Subcutaneous abdominal adipose tissue (tissue), 5 donors: ENCODE measurements around the gene PTPRD.
"Not testable (repeated sequence)": the region's sequence is repeated elsewhere in the genome, so short reads cannot be mapped to it uniquely, and the experiment has no call there.

Experiments
- H3K27ac ChIP-seq: one replicate; pipeline ENCODE4 v1.7.0; 2013; ENCODE audit warnings: low read depth, mild to moderate bottlenecking, inconsistent platforms, low read length, moderate library complexity
- H3K27me3 ChIP-seq, 5 donors: one replicate each; pipeline ENCODE4 v1.7.0; 2013; ENCODE audit warnings: low read length in 5 of 5, inconsistent platforms in 1 of 5; ENCODE audit not compliant: control insufficient read depth in 5 of 5, insufficient read depth in 4 of 5
- H3K36me3 ChIP-seq, 5 donors: one replicate each; pipeline ENCODE4 v1.7.0; 2013; ENCODE audit warnings: low read length in 5 of 5; ENCODE audit not compliant: control insufficient read depth in 5 of 5, insufficient read depth in 5 of 5
- H3K4me1 ChIP-seq, 5 donors: one replicate each; pipeline ENCODE4 v1.7.0; 2013; ENCODE audit warnings: low read length in 5 of 5, mild to moderate bottlenecking in 3 of 5, moderate library complexity in 1 of 5; ENCODE audit not compliant: control insufficient read depth in 5 of 5, insufficient read depth in 5 of 5
- H3K4me3 ChIP-seq, 5 donors: one replicate each; pipeline ENCODE4 v1.7.0; 2013; ENCODE audit warnings: low read length in 5 of 5, low read depth in 1 of 5
- H3K9ac ChIP-seq, 5 donors: one replicate each; pipeline ENCODE4 v1.7.0; 2013; ENCODE audit warnings: low read length in 5 of 5, mild to moderate bottlenecking in 4 of 5, moderate library complexity in 3 of 5
- H3K9me3 ChIP-seq, 5 donors: one replicate each; pipeline ENCODE4 v1.7.0; 2013; ENCODE audit warnings: low read length in 5 of 5; ENCODE audit not compliant: control insufficient read depth in 5 of 5
- donor health status: healthy.
- donor health status: healthy.
- donor health status: healthy.
- donor health status: healthy.
- donor health status: healthy.

Gene PTPRD

GRCh38 chr9:10523164-10523563 is 89.6 kb downstream of the PTPRD start:
- no peak overlapping the region for H3K9ac ChIP-seq
- no peaks in the 10 kb centered on the region for H3K36me3 ChIP-seq
- H3K27ac ChIP-seq: no peak overlapping the region
- no peaks in the 10 kb centered on the region for H3K4me1 ChIP-seq
- H3K27me3 ChIP-seq: no peaks in the 10 kb centered on the region
- peaks cover 0 to 4% (median 0%) of the 10 kb centered on the region in 5 donors for H3K9me3 ChIP-seq
- H3K4me3 ChIP-seq: no peak overlapping the region

- Histone ChIP-seq H3K9ac (no peak overlapping the region), H3K4me3 (no peak overlapping the region), H3K4me1 (no peaks in the 10 kb centered on the region), H3K27ac (no peak overlapping the region), H3K27me3 (no peaks in the 10 kb centered on the region), H3K9me3 (peaks cover 0 to 3% (median 0%) of the 10 kb centered on the region in 5 donors), H3K36me3 (no peaks in the 10 kb centered on the region)
These were observed 100.7 kb downstream of the PTPRD start for GRCh38 chr9:10512144-10512543.

- H3K9me3 ChIP-seq: peaks cover 0 to 10% (median 0%) of the 10 kb centered on the region in 5 donors
- no peak overlapping the region for H3K27ac ChIP-seq
- H3K4me3 ChIP-seq: no peak overlapping the region
- no peaks in the 10 kb centered on the region for H3K4me1 ChIP-seq
- no peaks in the 10 kb centered on the region for H3K27me3 ChIP-seq
- H3K36me3 ChIP-seq: no peaks in the 10 kb centered on the region
- no peak overlapping the region for H3K9ac ChIP-seq
These were observed 123.9 kb downstream of the PTPRD start for GRCh38 chr9:10488937-10489336.

GRCh38 chr9:10479172-10479571 is 133.6 kb downstream of the PTPRD start:
- no peaks in the 10 kb centered on the region for H3K36me3 ChIP-seq
- peaks cover 0 to 4% (median 0%) of the 10 kb centered on the region in 5 donors for H3K9me3 ChIP-seq
- H3K27ac ChIP-seq: no peak overlapping the region
- no peak overlapping the region for H3K4me3 ChIP-seq
- no peaks in the 10 kb centered on the region for H3K27me3 ChIP-seq
- no peaks in the 10 kb centered on the region for H3K4me1 ChIP-seq
- no peak overlapping the region for H3K9ac ChIP-seq

GRCh38 chr9:10449201-10449617 is 163.6 kb downstream of the PTPRD start:
- H3K27me3 ChIP-seq, H3K4me3 ChIP-seq, H3K27ac ChIP-seq, H3K9ac ChIP-seq, H3K36me3 ChIP-seq, H3K4me1 ChIP-seq, H3K9me3 ChIP-seq: not testable (repeated sequence)

GRCh38 chr9:10447036-10447435 is 165.8 kb downstream of the PTPRD start:
- no peaks in the 10 kb centered on the region for H3K36me3 ChIP-seq
- H3K4me1 ChIP-seq: no peaks in the 10 kb centered on the region
- no peak overlapping the region for H3K4me3 ChIP-seq
- no peak overlapping the region for H3K27ac ChIP-seq
- no peaks in the 10 kb centered on the region for H3K9me3 ChIP-seq
- no peaks in the 10 kb centered on the region for H3K27me3 ChIP-seq
- no peak overlapping the region for H3K9ac ChIP-seq

GRCh38 chr9:10443868-10444204 is 169.0 kb downstream of the PTPRD start:
- Histone ChIP-seq H3K4me3 (no peak overlapping the region), H3K9ac (no peak overlapping the region), H3K27ac (no peak overlapping the region), H3K9me3 (no peaks in the 10 kb centered on the region), H3K36me3 (no peaks in the 10 kb centered on the region), H3K27me3 (no peaks in the 10 kb centered on the region), H3K4me1 (no peaks in the 10 kb centered on the region)

- H3K27me3 ChIP-seq: no peaks in the 10 kb centered on the region
- H3K9ac ChIP-seq: no peak overlapping the region
- no peak overlapping the region for H3K4me3 ChIP-seq
- no peaks in the 10 kb centered on the region for H3K4me1 ChIP-seq
- H3K9me3 ChIP-seq: no peaks in the 10 kb centered on the region
- H3K36me3 ChIP-seq: no peaks in the 10 kb centered on the region
- H3K27ac ChIP-seq: no peak overlapping the region
These were observed 169.5 kb downstream of the PTPRD start for GRCh38 chr9:10443181-10443867.

- Histone ChIP-seq H3K27me3 (no peaks in the 10 kb centered on the region), H3K27ac (no peak overlapping the region)
These were observed 173.8 kb downstream of the PTPRD start for GRCh38 chr9:10438955-10439354.

GRCh38 chr9:10436756-10437155 is 176.0 kb downstream of the PTPRD start:
- Histone ChIP-seq H3K27ac (no peak overlapping the region), H3K9ac (no peak overlapping the region), H3K36me3 (no peaks in the 10 kb centered on the region), H3K4me3 (no peak overlapping the region), H3K4me1 (no peaks in the 10 kb centered on the region), H3K27me3 (no peaks in the 10 kb centered on the region), H3K9me3 (no peaks in the 10 kb centered on the region)

More at GRCh38 chr9:10438955-10439354, 173.8 kb downstream of the PTPRD start:
- Histone ChIP-seq H3K9me3 (no peaks in the 10 kb centered on the region), H3K4me1 (no peaks in the 10 kb centered on the region), H3K9ac (no peak overlapping the region), H3K4me3 (no peak overlapping the region), H3K36me3 (no peaks in the 10 kb centered on the region)
